Ishikawa (cell line): ENCODE measurements around the gene SLC15A3.

ENCODE experiments used
- CEBPB ChIP-seq: IDR thresholded peaks from 2 replicates; pipeline ENCODE4 v1.6.1; 2012
- CREB1 ChIP-seq: IDR thresholded peaks from 2 replicates; pipeline ENCODE4 v1.6.1; 2012; ENCODE audit warnings: low read depth
- EGR1 ChIP-seq: IDR thresholded peaks from 2 replicates; pipeline ENCODE4 v1.6.1; 2012
- EP300 ChIP-seq: IDR thresholded peaks from 2 replicates; pipeline ENCODE4 v1.6.1; 2012; ENCODE audit warnings: borderline replicate concordance
- FOXM1 ChIP-seq: IDR thresholded peaks from 2 replicates; pipeline ENCODE4 v1.6.1; 2012; ENCODE audit warnings: low read depth, borderline replicate concordance
- NFIC ChIP-seq: IDR thresholded peaks from 2 replicates; pipeline ENCODE4 v1.6.1; 2012
- RAD21 ChIP-seq: IDR thresholded peaks from 2 replicates; pipeline ENCODE4 v1.6.1; 2012; ENCODE audit warnings: low read depth
- REST ChIP-seq: IDR thresholded peaks from 2 replicates; pipeline ENCODE4 v1.6.1; 2012; ENCODE audit warnings: low read depth, mild to moderate bottlenecking
- TAF1 ChIP-seq: IDR thresholded peaks from 2 replicates; pipeline ENCODE4 v1.6.1; 2012; ENCODE audit warnings: low read depth, mild to moderate bottlenecking
- TCF12 ChIP-seq: IDR thresholded peaks from 2 replicates; pipeline ENCODE4 v1.6.1; 2012; ENCODE audit warnings: low read depth
- TEAD4 ChIP-seq: IDR thresholded peaks from 2 replicates; pipeline ENCODE4 v1.6.1; 2012
- USF1 ChIP-seq: IDR thresholded peaks from 2 replicates; pipeline ENCODE4 v1.6.1; 2012
- YY1 ChIP-seq: IDR thresholded peaks from 2 replicates; pipeline ENCODE4 v1.6.1; 2012; ENCODE audit warnings: low read depth
- ZBTB7A ChIP-seq: IDR thresholded peaks from 2 replicates; pipeline ENCODE4 v1.6.1; 2012; ENCODE audit warnings: low read depth
- TF ChIP-seq, protein P1 (sequence below): IDR thresholded peaks from 2 replicates; pipeline ENCODE4 v1.6.1; 2012

The SLC15A3 gene

DNA sequence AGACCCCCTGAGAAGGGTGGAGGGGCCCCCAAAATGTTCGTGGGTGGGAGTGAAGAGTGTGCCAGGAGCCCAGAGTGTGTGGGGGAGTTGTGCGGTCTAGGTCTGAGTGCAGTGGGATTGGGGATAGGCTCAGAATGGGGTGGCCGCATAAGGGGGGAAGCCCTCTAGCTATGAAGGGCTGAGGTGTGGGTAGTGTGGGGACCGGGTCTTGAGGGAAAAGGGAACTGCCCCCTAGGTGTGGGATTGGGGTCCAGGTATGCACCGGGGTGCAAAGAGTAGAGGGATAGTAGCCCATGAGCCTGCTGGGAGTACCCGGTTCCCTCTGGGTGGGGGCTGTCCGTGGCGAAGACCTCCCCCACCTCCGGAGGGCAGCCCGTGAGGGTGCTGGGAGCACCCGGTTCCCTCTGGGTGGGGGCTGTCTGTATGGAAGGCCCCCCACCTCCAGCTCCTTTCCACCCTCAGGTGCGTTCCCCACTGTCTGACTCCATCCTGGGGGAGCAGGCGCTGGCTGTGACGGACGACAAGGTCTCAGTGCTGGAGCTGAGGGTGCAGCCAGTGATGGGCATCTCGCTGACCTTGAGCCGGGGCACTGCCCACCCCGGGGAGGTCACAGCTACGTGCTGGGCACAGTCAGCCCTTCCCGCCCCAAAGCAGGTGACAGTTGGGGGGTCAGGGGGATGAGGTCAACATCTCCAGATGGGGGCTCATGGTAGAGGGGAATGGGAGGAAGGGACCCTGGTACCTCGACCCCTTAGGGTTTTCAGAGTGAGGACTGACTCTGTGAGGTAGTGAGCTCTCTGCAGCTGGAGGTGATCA, 17.0 kb downstream of the SLC15A3 start:
- no peak for TF ChIP-seq YY1
- TF ChIP-seq TCF12 = no peak
- TF ChIP-seq USF1 = no peak
- TF ChIP-seq REST = no peak
- TF ChIP-seq TAF1 = no peak
- TF ChIP-seq RAD21 = no peak
- no peak for TF ChIP-seq EP300
- TF ChIP-seq NFIC = no peak
- TF ChIP-seq, protein P1, sequence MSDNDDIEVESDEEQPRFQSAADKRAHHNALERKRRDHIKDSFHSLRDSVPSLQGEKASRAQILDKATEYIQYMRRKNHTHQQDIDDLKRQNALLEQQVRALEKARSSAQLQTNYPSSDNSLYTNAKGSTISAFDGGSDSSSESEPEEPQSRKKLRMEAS = no peak
- no peak for TF ChIP-seq EGR1
- no peak for TF ChIP-seq ZBTB7A
- TF ChIP-seq FOXM1 = no peak
- TF ChIP-seq CEBPB = no peak
- no peak for TF ChIP-seq CREB1
- no peak for TF ChIP-seq TEAD4

DNA sequence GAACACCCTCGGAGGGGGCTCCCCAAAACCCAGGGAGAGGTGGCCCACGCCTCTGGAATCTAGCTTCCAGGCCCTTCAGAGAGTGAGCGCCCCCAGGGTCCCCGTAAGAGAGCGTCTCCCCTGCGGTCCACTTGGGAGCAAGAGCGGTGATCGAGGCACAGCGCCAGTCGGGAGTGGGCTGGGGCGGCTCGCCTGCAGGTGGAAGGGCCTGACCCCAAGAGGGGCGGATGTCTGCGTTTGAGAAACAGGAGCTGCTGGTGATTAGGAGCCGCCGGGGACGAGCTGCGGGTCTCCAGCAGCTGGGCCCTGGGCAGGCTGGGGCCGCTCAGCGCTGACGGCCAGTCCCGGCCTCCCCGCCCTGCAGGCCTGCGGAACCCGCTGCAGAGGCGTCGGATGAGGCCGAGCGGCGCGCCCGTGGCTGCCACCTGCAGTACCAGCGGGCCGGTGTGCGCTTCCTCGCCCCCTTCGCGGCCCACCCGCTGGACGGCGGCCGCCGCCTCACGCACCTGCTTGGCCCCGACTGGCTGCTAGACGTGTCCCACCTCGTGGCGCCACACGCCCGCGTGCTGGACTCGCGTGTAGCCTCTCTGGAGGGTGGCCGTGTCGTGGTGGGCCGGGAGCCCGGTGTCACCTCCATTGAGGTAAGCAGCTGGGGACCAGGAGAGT, 17.7 kb downstream of the SLC15A3 start:
- TF ChIP-seq FOXM1 (no peak), CEBPB (no peak), ZBTB7A (no peak), USF1 (no peak), RAD21 (no peak), TAF1 (no peak), TEAD4 (no peak), TCF12 (no peak), CREB1 (no peak), EP300 (no peak), YY1 (no peak), EGR1 (no peak), REST (no peak), NFIC (no peak)
- TF ChIP-seq, protein P1 = no peak

DNA sequence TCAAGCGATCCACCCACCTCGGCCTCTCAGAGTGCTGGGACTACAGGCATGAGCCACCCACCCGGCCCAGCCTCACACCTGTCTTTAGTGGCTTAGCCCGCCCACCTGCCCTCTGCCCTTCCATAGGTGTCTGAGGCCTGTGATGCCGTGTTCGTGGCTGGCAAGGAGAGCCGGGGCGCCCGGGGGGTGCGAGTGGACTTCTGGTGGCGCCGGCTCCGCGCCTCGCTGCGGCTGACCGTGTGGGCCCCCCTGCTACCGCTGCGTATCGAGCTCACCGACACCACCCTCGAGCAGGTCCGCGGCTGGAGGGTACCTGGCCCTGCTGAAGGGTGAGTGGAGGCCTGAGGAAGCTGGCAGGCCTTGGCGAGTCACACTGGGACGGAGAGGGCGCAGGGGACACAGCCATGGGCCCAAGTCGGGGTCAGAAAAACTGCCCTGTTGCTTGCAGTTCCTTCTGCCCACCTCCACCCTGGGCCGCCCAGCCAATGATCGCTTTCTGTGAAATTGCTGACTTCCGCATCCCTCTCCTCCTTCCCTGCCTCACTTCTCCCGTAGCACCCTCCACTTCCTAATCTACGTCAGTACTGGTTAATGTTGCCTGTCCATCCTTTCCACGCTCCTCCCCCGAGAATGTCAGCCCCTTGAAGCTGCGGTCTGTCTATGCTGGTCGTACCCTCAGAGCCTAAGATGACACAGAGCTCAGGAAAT, 18.4 kb downstream of the SLC15A3 start:
- TF ChIP-seq, protein P1 = no peak

DNA sequence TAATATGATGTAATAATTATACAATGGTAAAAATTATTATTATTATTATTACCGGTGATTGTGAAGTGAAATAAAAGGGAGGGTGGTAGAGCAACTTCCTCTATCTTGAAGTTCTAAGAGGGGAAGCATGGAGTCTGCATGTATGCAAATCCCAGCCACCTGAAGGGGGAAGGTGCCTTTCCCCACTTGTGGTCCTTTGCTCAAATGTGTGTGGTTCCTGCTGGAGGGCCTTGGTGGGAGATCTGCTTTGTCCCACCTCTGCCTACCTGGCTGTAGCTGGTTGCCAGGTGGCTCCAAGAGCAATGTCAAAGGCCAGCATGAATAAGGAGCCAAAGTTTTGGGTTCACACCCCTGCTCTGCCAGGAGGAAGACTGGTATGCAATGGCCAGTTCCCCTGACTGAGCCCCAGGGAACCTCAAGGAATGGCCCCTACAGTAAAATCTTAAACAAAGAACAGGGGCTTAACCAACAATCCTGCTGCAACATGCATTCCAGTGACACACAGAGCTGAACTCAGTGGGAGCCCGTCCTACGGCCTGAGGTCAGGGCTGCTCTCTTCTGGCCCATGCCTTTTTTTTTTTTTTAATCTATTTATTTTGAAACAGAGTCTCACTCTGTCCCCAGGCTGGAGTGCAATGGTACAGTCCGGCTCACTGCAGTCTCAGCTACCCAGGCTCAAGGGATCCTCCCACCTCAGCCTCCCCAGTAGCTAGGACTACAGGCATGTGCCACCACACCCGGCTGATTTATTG, 19.2 kb downstream of the SLC15A3 start:
- TF ChIP-seq FOXM1 (no peak), CEBPB (no peak)

DNA sequence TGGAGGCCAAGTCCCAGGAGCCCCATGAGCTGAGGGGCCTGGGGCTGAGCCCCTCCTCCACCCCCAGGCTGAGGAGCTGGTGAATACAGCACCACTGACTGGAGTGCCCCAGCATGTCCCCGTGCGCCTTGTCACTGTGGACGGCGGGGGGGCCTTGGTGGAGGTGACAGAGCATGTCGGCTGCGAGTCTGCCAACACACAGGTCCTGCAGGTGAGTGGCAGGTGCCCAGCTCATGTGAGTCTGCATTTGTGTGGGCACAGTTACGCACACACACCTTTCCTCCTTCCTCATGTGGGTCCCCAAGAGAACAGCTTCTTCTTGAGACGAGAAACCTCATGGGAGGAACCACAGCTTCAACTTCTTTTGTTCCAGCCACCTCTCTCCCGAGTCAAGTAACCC, 20.1 kb downstream of the SLC15A3 start:
- TF ChIP-seq FOXM1 (no peak), NFIC (no peak), USF1 (no peak), EP300 (no peak), TEAD4 (no peak), EGR1 (no peak), ZBTB7A (no peak), REST (no peak), YY1 (no peak), CEBPB (no peak), CREB1 (no peak), TAF1 (no peak), TCF12 (no peak), RAD21 (no peak)
- TF ChIP-seq, protein P1 = no peak
